NCI-H460 (cell line): ENCODE data around the gene TBL2. TPM values are rescaled to one million over a fixed set of nuclear protein-coding genes. Genes with fewer than 3 reads are reported as not detected.
A peak's percentile ranks its signal among the peaks of the same experiment; 100 is the strongest.
"Not testable (repeated sequence)": the region's sequence is repeated elsewhere in the genome, so short reads cannot be mapped to it uniquely, and the experiment has no call there.

ENCODE experiments used
- DNase-seq: peaks from one replicate; pipeline ENCODE4 v3.0.0-alpha.2; 2016; ENCODE audit warnings: low read depth; ENCODE audit errors: extremely low read depth
- polyA plus RNA-seq: library from polyadenylated mRNA; depleted of rRNA; stranded (reverse); fragments of >200 nt; gene quantifications from 2 replicates; pipeline ENCODE4 v1.2.3, GENCODE V29; 2014; cell fraction: nucleus; rRNA removed
- total RNA-seq: library from RNA; depleted of rRNA; stranded (reverse); fragments of >200 nt; shearing (Covaris generic); gene quantifications from 2 replicates; pipeline ENCODE4 v1.2.3, GENCODE V29; 2014; rRNA removed

Gene TBL2, protein sequence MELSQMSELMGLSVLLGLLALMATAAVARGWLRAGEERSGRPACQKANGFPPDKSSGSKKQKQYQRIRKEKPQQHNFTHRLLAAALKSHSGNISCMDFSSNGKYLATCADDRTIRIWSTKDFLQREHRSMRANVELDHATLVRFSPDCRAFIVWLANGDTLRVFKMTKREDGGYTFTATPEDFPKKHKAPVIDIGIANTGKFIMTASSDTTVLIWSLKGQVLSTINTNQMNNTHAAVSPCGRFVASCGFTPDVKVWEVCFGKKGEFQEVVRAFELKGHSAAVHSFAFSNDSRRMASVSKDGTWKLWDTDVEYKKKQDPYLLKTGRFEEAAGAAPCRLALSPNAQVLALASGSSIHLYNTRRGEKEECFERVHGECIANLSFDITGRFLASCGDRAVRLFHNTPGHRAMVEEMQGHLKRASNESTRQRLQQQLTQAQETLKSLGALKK
- 70.5 and 76.4 TPM in 2 replicates for total RNA-seq
- polyA plus RNA-seq: 62.0 and 135 TPM in 2 replicates

- DNase-seq: peak; percentile 99
Measured at GRCh38 chr7:73578342-73579128, at the start of gene TBL2. TSS of gene TBL2 (minus strand) at chr7:73578579. CDS start at chr7:73578549, 30 bp downstream.

DNA sequence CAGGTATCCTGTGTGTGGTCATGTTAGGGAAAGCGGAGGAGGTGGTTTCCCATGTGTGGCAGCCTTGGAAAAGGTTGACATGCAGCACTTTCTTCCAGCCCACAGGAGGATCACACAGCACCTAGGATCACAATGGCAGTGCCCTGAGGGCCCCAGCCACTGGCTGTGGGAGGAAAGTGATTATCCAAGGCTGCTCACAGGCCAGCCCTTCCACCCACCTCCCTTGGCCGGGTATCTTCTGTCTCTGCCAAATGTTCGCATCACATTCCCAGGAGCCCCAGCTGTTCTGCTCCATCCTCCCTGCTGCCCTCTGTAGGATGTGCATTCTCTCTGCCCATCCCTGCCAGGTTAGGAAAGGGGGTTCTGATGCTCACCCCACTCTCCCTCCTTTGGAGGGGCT lies 48.4 kb upstream of the TBL2 start:
- no peak for DNase-seq

- no peak for DNase-seq
Measured at GRCh38 chr7:73625276-73625675, 46.9 kb upstream of the TBL2 start.

DNA sequence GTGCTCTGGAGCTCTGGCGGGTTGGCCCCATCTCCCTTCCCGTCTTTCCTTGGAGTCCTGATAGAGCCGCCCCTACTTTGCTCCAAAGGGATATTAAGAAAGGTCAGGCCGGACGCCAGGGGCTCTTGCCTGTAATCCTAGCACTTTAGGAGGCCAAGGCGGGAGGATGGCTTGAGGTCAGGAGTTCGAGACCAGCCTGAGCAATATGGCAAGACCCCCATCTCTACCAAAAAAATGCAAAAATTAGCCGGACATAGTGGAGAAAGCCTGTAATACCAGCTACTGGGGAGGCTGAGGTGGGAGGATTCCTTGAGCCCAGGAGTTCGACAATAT lies 46.3 kb upstream of the TBL2 start:
- DNase-seq: no peak

DNA sequence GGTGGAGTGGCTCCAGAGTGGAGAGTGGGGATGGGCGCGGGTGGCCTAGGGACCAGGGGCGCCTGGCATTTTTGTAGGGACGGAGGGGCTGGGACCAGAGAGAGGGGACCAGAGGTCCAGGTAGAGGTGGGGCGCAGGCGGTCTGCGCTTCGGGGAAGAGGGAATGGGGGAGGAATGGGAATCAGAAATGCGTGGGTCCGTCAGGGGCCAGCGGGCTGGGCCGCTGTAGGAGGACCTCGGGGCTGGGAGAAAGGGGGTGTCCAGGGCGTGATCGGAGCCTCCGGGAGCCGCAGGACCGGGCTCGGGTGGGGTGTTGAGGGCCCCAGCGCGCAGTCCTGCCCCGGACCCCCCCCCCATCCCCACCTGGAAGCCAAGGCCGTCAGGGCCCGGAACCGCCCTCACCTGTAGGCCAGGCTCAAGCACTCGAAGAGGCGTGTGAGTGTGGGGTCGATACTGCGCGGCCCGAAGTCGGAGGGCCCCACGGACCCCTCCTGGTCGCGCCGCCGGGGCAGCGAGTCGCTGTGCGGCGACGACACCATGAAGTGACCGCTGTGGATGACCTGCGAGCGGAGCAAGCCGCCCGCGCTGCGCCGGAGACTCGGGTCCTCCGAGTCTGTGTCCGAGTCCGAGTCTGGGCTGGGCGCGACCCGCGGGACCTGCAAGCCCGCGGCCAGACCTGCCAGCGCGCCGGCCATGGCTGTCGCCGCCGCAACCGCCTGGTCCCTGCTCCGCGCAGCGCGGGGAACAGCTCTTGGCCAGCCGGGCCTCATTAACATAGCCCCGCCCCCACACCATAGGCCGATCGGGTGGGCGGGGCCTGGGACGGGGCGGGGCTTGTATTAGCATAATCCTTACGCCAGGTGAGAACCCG lies 45.7 kb upstream of the TBL2 start, which contains the start of gene MLXIPL:
Gene MLXIPL (minus strand): TSS at position 725 of the 871 bp plus-strand sequence. CDS start 30 bp downstream, at position 695.
- DNase-seq: peak; percentile 85

- no peak for DNase-seq
Measured at GRCh38 chr7:73622909-73623797, 44.8 kb upstream of the TBL2 start.

DNA sequence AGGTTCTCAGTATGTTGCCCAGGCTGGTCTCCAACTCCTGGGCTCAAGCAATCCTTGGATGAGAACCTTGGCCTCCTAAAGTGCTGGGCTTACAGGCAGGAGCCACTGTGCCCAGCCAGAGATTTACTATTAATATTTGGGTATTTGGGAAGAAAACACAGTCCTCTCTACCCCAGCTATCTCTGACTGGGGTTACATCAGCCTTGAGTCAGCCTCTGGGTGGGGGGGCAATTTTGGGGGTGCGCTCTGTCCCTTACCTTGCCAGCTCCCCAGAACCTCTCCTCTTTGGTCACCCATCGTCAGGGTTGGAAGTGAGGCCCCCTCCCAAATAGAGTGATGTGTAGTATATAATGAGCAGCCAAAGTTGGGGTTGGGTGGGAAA lies 44.1 kb upstream of the TBL2 start:
- no peak for DNase-seq

- DNase-seq: no peak
Measured at GRCh38 chr7:73621168-73622063, 43.0 kb upstream of the TBL2 start.

DNA sequence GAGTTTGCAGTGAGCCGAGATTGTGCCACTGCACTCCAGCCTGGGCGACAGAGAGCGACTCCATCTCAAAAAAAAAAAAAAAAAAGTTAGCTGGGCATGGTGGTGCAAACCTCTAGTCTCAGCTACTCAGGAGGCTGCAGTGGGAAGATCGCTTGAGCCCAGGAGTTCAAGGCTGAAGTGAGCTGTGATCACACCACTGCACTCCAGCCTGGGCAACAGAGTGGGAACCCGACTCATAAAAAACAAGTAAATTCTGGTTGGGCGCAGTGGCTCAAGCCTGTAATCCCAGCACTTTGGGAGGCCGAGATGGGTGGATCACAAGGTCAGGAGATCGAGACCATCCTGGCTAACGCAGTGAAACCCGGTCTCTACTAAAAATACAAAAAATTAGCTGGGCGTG lies 41.0 kb upstream of the TBL2 start:
- not testable (repeated sequence) for DNase-seq

- DNase-seq: no peak
Measured at GRCh38 chr7:73618538-73618937, 40.2 kb upstream of the TBL2 start.

GRCh38 chr7:73617520-73617919 lies 39.1 kb upstream of the TBL2 start:
- DNase-seq: not testable (repeated sequence)

- no peak for DNase-seq
Measured at GRCh38 chr7:73615886-73616285, 37.5 kb upstream of the TBL2 start.

- not testable (repeated sequence) for DNase-seq
Measured at GRCh38 chr7:73614937-73615336, 36.6 kb upstream of the TBL2 start.

GRCh38 chr7:73613954-73614735 lies 35.8 kb upstream of the TBL2 start:
- DNase-seq: no peak

DNA sequence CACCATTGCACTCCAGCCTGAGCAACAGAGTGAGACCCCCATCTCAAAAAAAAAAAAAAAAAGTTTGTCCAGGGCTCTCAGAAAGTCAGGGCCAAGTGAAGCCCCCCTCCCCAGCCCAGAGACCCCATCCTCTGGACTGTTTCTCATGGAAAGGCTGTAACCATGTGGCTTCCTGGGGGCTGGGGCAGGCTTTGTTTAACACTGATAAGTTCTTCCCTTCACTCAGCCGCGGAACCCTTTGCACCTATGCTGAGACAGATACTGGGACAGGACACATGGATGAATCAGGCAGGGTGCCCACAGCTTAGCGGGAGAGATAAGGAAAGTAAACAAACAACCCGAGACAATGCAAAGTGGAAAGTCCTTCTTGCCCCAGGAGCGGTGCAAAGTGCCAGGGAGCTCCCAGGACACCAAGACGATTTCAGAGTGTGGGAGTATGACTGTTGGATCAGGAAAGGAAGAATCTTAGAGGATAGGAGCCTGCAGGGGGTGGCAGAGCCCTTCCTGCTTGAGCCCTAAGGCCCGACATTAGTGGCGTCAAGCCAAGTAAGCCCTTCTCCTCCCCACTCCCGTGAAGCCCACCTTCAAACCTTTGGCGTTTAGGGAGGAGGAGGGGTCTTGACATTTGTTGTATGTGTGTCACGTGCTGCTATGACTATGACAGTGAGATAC lies 34.4 kb upstream of the TBL2 start:
- peak; percentile 53 for DNase-seq

GRCh38 chr7:73611017-73611555 lies 32.7 kb upstream of the TBL2 start:
- DNase-seq: no peak

GRCh38 chr7:73610105-73610504 lies 31.7 kb upstream of the TBL2 start:
- DNase-seq: no peak
